ENCODE data around the gene CENPK.
"Not testable (repeated sequence)": the region's sequence is repeated elsewhere in the genome, so short reads cannot be mapped to it uniquely, and the experiment has no call there.

DNA sequence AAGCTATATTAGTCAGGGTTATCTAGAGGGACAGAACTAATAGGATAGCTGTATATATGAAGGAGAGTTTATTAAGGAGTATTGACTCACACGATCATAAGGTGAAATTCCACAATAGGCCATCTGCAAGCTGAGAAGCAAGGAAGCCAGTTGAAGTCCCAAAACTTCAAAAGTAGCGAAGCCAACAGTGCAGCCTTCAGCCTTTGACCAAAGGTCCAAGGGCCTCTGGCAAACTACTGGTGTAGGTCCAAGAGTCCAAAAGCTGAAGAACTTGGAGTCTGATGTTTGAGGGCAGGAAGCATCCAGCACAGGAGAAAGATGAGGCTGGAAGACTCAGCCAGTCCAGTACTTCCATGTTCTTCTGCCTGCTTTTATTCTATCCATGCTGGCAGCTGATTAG, 76.2 kb downstream of the CENPK start:
- TF ChIP-seq, protein P1, sequence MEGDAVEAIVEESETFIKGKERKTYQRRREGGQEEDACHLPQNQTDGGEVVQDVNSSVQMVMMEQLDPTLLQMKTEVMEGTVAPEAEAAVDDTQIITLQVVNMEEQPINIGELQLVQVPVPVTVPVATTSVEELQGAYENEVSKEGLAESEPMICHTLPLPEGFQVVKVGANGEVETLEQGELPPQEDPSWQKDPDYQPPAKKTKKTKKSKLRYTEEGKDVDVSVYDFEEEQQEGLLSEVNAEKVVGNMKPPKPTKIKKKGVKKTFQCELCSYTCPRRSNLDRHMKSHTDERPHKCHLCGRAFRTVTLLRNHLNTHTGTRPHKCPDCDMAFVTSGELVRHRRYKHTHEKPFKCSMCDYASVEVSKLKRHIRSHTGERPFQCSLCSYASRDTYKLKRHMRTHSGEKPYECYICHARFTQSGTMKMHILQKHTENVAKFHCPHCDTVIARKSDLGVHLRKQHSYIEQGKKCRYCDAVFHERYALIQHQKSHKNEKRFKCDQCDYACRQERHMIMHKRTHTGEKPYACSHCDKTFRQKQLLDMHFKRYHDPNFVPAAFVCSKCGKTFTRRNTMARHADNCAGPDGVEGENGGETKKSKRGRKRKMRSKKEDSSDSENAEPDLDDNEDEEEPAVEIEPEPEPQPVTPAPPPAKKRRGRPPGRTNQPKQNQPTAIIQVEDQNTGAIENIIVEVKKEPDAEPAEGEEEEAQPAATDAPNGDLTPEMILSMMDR (IDR thresholded peaks at IDR 0.05 in 8 of 11, conservative IDR thresholded peaks at IDR 0.05 in 3 of 11) = not testable (repeated sequence)
- not testable (repeated sequence) for TF ChIP-seq POLR2A, POLR2AphosphoS5 (IDR thresholded peaks at IDR 0.05)
